GM20431 (cell line): ENCODE data around the gene PODXL2.
"Not testable (repeated sequence)": the region's sequence is repeated elsewhere in the genome, so short reads cannot be mapped to it uniquely, and the experiment has no call there.

Source experiments
- in situ Hi-C: fragments of 300-500 bp; cut with MseI, MboI; formaldehyde crosslinking; loops from one replicate; pipeline ENCODE4 v1.15.0; 2020; ENCODE audit warnings: low sequenced_read_pairs; ENCODE audit not compliant: unreplicated experiment

Gene PODXL2

GRCh38 chr3:127671523-127672428 lies 42.8 kb downstream of the PODXL2 start:
- in situ Hi-C loops: loop anchor here (25.0 kb wide), 1 partner anchor 316 kb away; no protein-coding TSS in a partner anchor

GRCh38 chr3:127672429-127673190 lies 43.6 kb downstream of the PODXL2 start, which contains the start of gene ABTB1:
Gene ABTB1 (plus strand): TSS chr3:127672952. CDS start chr3:127673026, 74 bp downstream.
- in situ Hi-C loops: loop anchor here (25.0 kb wide), 1 partner anchor 315 kb away; no protein-coding TSS in a partner anchor

GRCh38 chr3:127673191-127674100 lies 44.5 kb downstream of the PODXL2 start:
- in situ Hi-C loops: loop anchor here (25.0 kb wide), 1 partner anchor 314 kb away; no protein-coding TSS in a partner anchor

GRCh38 chr3:127674101-127674721 lies 45.2 kb downstream of the PODXL2 start:
- in situ Hi-C loops: loop anchor here (25.0 kb wide), 1 partner anchor 313 kb away; no protein-coding TSS in a partner anchor

- in situ Hi-C loops: loop anchor here (25.0 kb wide), 1 partner anchor 313 kb away; no protein-coding TSS in a partner anchor
These were observed 45.8 kb downstream of the PODXL2 start for GRCh38 chr3:127674790-127675189.

- in situ Hi-C loops: no loop called here
These were observed 46.8 kb downstream of the PODXL2 start for GRCh38 chr3:127675651-127676391.

GRCh38 chr3:127676456-127676855 lies 47.5 kb downstream of the PODXL2 start:
- in situ Hi-C loops: no loop called here

GRCh38 chr3:127676921-127677351 lies 48.0 kb downstream of the PODXL2 start:
- in situ Hi-C loops: no loop called here

GRCh38 chr3:127677541-127678314 lies 48.7 kb downstream of the PODXL2 start:
- in situ Hi-C loops: no loop called here

GRCh38 chr3:127678315-127678599 lies 49.3 kb downstream of the PODXL2 start:
- in situ Hi-C loops: no loop called here

- in situ Hi-C loops: no loop called here
These were observed 49.9 kb downstream of the PODXL2 start for GRCh38 chr3:127678611-127679533.

- in situ Hi-C loops: no loop called here
These were observed 50.7 kb downstream of the PODXL2 start for GRCh38 chr3:127679534-127680145.

GRCh38 chr3:127680146-127680661 lies 51.2 kb downstream of the PODXL2 start:
- in situ Hi-C loops: no loop called here

- in situ Hi-C loops: no loop called here
These were observed 51.8 kb downstream of the PODXL2 start for GRCh38 chr3:127680798-127681221.

- in situ Hi-C loops: not testable (repeated sequence)
These were observed 53.2 kb downstream of the PODXL2 start for GRCh38 chr3:127682175-127682554.

GRCh38 chr3:127682561-127682960 lies 53.6 kb downstream of the PODXL2 start:
- in situ Hi-C loops: no loop called here
